HG02840 (cell line): ENCODE measurements around the gene AGBL4.

Source experiments
- ATAC-seq: cut with Tn5 transposase; IDR thresholded peaks from one replicate; pipeline ENCODE4 v1.9.1; 2021; ENCODE audit warnings: mild to moderate bottlenecking, moderate library complexity, moderate number of reproducible peaks; ENCODE audit not compliant: unreplicated experiment, low FRiP score

Gene AGBL4

GRCh38 chr1:49465486-49466185 is 558.1 kb downstream of the AGBL4 start:
- ATAC-seq: no peak

GRCh38 chr1:49448200-49448599 is 575.6 kb downstream of the AGBL4 start:
- ATAC-seq: no peak

DNA sequence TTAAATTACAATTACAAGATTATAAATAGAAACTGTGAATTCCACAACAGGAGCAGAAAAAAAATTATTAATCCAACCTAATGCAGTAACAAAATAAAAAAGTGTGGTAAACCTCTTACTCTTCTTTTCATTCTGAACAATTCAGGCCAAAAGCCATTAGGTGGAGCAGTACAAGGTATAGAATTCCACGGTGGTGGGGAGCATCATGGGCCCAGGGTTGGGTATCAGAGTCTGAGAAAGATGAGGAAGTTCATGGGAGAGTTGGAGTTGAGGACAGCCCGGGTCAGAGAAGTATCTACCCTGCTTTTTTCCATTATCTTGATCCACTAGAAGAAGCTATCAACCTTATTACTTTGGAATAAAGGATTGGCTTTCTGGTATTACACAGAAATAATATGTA is 586.9 kb downstream of the AGBL4 start:
- ATAC-seq: no peak

GRCh38 chr1:49435291-49435690 is 588.5 kb downstream of the AGBL4 start:
- ATAC-seq: no peak

- no peak for ATAC-seq
Observed at GRCh38 chr1:49424782-49425181, 599.0 kb downstream of the AGBL4 start.

GRCh38 chr1:49416758-49417157 is 607.0 kb downstream of the AGBL4 start:
- no peak for ATAC-seq

DNA sequence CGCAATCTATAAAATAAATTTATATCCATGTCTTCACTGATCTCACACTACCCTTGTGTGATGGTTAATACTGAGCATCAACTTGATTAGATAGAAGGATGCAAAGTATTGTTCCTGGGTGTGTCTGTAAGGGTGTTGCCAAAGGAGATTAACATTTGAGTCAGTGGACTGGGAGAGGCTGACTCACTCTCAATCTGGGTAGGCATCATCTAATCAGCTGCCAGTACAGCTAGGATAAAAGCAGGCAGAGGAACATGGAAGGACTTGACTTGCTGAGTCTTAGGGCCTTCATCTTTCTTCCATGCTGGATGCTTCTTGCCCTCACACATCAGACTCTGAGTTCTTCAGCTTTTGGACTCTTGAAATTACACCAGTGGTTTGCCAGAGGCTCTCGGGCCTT is 615.4 kb downstream of the AGBL4 start:
- ATAC-seq: no peak

DNA sequence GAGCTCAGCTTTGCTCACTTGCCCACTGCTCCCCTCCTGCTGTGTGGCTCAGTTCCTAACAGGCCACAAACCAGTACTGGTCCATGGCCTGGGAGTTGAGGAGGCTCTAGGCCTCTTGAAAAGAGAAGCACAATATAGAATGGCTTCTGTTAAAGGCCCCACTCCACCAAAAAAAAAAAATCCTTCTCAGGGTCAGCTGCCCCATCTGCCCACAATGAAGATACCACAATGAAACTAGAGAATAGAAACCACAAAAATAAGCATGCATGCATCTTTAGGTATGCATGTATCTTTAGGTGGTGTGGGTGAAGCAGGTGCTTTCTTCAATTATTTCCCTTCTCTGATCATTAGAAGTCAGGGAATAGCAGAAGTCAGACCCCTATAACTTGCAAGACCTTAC is 626.7 kb downstream of the AGBL4 start:
- ATAC-seq: no peak

DNA sequence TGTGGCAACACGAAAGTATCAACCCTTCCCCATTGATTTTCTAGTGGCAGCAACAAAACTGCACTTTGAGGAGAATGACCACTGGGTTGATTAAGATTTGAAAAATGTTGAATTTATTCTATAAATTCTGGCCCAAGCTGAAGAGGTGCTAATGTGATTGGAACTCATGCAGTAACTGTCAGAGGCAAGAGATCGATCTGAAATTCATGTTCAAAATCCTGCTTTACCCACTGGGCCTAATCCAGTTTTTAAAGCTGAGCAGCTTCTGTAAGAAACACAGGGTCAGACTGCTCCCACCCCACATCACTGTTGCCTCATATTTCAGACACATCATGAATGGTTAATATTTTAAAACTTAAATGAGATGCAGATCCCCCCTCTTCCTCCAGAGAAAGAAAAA is 629.6 kb downstream of the AGBL4 start:
- ATAC-seq: no peak

DNA sequence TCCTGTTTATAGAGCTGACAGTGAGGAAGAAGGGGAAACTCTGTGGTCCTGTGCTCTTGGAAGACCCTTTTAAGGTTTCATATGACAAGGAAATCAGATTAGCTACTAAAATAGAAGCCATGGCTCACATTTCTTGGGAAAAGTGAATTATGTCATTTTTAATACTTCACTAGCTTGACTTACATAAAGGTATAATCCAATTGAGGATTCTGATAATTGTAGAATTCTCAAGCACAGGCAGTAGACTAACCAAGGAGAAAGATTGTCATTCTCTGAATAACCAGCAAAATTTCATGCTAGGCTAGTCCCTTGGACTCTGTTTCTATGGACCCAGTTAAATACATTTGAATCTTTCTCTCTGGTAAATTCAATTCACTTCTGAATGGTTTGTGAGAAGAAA is 634.1 kb downstream of the AGBL4 start:
- no peak for ATAC-seq

DNA sequence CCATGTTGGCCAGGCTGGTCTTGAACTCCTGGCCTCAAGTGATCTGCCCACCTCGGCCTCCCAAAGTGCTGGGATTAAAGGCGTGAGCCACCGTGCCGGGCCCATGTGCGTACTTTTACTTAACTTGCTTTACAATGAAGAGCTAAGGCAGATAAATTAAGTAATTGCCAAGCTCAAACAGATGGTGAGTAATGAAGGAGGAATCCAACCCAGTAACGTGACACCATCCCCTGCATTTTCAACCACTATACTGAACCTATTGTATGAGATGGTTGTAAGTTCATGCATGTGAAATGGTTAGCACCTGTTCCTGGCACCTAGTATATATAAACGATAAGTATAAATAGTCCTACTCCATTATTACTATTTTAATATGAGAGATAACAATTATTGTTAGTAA is 659.1 kb downstream of the AGBL4 start:
- no peak for ATAC-seq

DNA sequence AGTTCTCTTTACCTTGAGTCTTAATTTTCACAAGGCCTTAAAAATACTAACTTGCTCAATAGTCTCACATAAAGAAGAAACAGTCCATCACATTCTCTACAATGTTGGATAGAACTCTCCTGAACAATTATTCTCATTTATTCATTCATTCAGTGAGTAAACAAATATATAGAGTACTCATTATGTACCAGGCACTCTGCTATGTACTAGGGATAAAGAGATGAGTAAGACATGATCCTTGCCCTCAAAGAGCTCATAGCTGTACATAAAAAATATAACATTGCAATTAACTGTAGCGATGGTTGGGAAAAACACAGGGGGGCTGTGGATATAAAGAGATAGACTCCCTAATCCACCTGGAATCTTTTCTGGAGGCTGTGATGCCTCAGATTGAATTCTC is 660.1 kb downstream of the AGBL4 start:
- ATAC-seq: no peak

DNA sequence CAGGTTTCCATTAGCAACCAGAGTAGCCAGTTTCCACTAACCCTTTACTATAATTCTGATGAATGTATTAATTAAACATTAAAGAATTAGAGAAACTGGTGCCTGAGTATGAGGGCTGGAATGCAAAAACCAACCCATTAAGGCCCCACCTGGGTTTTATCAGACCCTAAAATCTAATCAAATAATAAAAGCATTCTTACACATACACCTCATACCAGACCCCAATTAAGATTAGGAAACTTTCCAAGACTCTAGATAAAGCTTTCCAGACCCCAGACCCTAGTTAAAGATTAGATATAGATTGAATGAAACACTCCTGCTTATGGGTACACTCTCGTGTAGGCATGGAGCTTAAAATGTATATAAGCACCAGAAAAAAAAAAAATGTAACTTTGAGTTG is 665.7 kb downstream of the AGBL4 start:
- ATAC-seq: no peak

DNA sequence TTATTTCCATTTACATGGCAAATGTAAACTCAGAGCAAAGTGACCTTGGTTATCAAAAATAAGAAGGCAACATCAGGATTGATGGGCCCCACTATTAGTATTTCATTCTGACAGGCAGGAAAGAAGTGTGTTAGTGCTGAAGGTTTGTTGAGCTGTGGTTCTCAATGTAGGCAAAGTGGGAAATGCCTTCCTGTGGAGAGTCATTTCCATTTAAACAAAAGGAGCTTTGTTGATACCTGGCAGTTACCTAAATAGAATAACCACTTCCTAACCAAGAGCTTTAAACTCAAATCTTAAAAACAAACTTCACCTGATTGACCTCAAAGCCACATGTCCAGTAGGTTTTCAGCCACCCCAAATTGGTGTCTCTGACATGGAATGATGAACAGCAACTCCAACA is 667.2 kb downstream of the AGBL4 start:
- no peak for ATAC-seq

DNA sequence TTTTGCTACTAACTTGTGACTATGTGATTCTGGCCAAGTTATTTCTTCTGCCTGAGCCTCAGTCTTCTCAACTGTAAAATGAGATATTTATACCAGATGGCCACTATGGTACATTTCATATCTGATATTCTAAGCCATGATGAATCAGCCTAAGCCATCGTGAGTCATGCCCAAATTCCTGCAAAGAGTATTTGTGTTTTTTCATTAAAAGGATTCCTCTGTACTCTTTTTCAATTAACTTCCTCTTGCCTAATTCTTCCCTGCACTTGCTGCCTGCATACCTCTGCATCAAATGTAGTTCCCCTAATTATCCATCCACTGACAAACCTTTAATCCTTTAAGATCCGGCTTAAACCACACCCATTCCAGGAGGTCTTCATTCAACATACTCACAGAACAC is 672.0 kb downstream of the AGBL4 start:
- no peak for ATAC-seq

DNA sequence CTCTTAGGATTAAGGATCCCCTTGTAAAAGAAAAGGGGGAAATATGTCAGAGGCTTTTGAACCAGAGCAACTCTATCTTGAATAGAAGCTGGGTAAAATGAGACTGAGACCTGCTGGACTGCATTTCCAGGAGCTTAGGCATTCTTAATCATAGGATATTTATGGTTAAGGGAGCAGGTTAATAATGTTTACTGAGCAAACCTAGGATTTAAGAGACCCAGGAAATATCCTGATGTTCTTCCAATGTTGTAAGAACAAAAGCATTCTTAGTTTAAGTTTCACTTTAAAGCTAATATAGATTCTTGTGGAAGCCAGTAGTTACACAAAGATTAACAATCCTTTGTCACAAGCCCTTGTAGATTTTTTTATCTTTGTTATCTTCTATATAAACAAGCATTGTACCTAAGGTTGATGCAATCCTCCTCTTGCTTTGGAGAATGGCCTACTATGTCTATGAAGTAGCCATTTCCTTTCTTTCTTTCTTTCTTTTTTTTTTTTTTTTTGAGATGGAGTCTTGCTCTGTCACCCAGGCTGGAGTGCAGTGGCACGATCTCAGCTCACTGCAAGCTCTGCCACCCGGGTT is 676.9 kb downstream of the AGBL4 start:
- ATAC-seq: no peak

DNA sequence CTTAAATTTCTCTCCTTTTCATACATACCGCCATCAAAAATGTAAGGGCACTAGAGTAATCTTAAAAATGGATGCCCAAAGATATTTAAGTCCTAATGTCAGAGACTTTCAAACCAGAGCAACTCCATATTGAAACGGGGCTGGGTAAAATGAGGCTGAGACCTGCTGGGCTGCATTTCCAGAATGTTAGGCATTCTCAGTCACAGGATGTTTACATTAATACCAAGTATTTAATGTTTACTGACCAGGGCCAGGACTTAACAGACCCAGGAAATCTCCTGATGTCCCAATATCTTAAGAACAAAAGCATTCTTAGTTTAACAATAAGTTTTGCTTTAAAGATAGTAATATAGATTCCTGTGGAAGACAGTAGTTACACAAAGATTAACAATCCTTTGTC is 683.2 kb downstream of the AGBL4 start:
- ATAC-seq: no peak

DNA sequence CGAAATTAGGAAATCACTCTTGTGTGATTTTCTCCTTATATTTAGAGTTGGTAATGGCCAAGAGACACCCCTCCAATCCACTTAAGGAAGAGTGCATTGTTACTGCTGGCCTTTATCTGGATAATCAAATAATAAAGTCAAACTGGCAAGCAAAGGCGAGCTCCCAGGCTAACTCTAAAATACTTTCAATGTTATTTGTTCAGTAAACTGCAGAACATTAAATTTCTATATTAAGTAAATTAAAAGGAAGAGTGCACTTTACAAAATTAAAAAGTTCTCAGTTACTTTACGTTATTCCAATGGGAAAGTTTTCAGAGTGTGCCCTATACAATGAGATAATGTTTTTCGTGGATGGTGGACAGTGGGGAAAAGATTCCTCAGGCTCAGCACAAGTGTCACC is 684.7 kb downstream of the AGBL4 start:
- ATAC-seq: no peak

DNA sequence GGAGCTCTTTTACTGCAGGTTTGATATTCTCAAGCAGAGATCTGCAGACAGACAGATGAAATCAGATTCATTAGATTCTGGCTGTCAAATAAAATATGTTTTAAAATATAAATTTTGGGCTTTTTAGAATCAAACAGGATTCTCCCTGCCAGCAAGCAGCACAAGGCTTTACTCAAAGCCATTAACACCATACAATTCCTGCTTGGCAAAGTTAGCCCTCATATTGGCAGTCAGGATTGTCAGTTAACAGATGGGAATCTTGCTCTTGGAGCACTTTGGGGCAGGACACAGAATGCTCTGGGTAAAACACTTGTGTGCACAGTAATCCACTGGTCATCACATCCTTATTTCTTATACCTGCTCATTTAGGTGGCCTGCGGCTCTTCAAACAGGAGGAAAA is 686.5 kb downstream of the AGBL4 start:
- ATAC-seq: no peak

DNA sequence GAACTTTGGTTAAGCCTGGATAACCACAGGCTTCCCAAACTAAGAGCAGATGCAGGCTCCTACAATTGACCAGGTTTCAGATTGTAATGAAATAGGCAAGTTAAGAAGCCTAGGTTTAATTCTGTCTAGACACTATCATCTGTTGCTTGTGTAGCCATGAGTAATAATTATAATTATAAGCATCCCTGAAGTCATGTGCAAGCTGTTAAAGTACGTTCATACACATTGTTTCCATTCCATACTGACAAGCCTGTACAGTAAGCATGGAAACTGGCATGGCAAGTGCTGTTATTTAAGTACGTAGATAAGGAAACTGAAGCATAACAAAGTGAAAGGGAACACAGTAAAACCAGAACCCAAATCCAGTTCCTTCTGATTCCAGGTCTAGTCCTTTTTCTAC is 689.8 kb downstream of the AGBL4 start:
- no peak for ATAC-seq

GRCh38 chr1:49331066-49331852 is 692.5 kb downstream of the AGBL4 start:
- no peak for ATAC-seq
